HCT116 (cell line): ENCODE results near the gene CAMK2G. TPM values are rescaled to one million over a fixed set of nuclear protein-coding genes. Genes with fewer than 3 reads are reported as not detected.

ENCODE experiments used
- ATAC-seq: fragments of 200-7000 bp; cut with Tn5 transposase; 2 replicates; pipeline ENCODE4 v1.9.1; 2020; ENCODE audit warnings: mild to moderate bottlenecking, moderate library complexity
- BruUV-seq: library from RNA; stranded (reverse); fragments of 400-500 nt; replicated peaks from 2 replicates; lab custom pipeline; 2021; lab: Mats Ljungman, UMichigan
- CTCF ChIA-PET: fragments of 300-600 bp; sonication (Branson Sonifier 250); formaldehyde crosslinking; loops from one replicate; lab custom pipeline; 2021; ENCODE audit warnings: antibody characterized with exemption; lab: Charles Lee
- POLR2A ChIA-PET: fragments of 300-600, 350-600 bp; sonication (Branson Sonifier 250); formaldehyde crosslinking; loops from one replicate; lab custom pipeline; 2021; ENCODE audit warnings: antibody characterized with exemption; lab: Charles Lee
- RAD21 ChIA-PET, 2 experiments: fragments of 300-600 bp; sonication (Branson Sonifier 250); formaldehyde crosslinking; loops; one replicate each; lab custom pipeline; 2023; ENCODE audit warnings: low total read pairs in 2 of 2; ENCODE audit not compliant: uncharacterized antibody in 2 of 2, unreplicated experiment in 2 of 2, low non-redundant PET in 1 of 2; lab: Charles Lee
- DNase-seq: peaks from one replicate; pipeline ENCODE4 v3.0.0-alpha.2; 2010; ENCODE audit warnings: low read depth, low spot score
- H2AFZ ChIP-seq: fragments of 200-600 bp; shearing (Covaris generic), sonication (generic); 2 replicates; pipeline ENCODE4 v1.6.1; 2017; ENCODE audit warnings: low read depth, mixed run types, mixed read lengths, antibody characterized with exemption, low read length; ENCODE audit not compliant: poor library complexity, severe bottlenecking
- H3K27ac ChIP-seq: 2 replicates; pipeline ENCODE4 v1.5.1; 2012; ENCODE audit warnings: low read depth, low read length
- H3K27me3 ChIP-seq: fragments of 200-600 bp; sonication (generic); 2 replicates; pipeline ENCODE4 v1.6.1; 2016; ENCODE audit warnings: mixed run types, low read length, mixed read lengths; ENCODE audit not compliant: insufficient read depth
- H3K36me3 ChIP-seq, 2 experiments: fragments of 200-500 bp in 1 of 2; fragments of 200-600 bp in 1 of 2; sonication (Bioruptor generic) in 1 of 2; sonication (generic) in 1 of 2; 2 replicates each; pipeline versions ENCODE4 v1.5.1 to v1.6.1; 2014 to 2016; ENCODE audit warnings: low read length in 2 of 2, inconsistent platforms in 1 of 2, mixed read lengths in 1 of 2, mixed run types in 1 of 2; ENCODE audit not compliant: insufficient read depth in 2 of 2, control insufficient read depth in 1 of 2
- H3K4me1 ChIP-seq, 2 experiments: fragments of 200-600 bp in 1 of 2; sonication (generic) in 1 of 2; 2 replicates each; pipeline versions ENCODE4 v1.5.1 to v1.6.1; 2012 to 2017; ENCODE audit warnings: low read length in 2 of 2, inconsistent platforms in 1 of 2, mild to moderate bottlenecking in 1 of 2, mixed read lengths in 1 of 2, mixed run types in 1 of 2, moderate library complexity in 1 of 2; ENCODE audit not compliant: insufficient read depth in 2 of 2, control insufficient read depth in 1 of 2
- H3K4me2 ChIP-seq: fragments of 200-600 bp; sonication (generic); 2 replicates; pipeline ENCODE4 v1.6.1; 2017; ENCODE audit warnings: mixed run types, low read length, mixed read lengths
- H3K4me3 ChIP-seq, 2 experiments: fragments of 200-600 bp in 1 of 2; sonication (generic) in 1 of 2; replicated peaks in 1 of 2; 2 replicates each; pipeline ENCODE4 v1.5.1; 2011 to 2016; ENCODE audit warnings: low read length in 2 of 2, control low read depth in 1 of 2, low read depth in 1 of 2, mild to moderate bottlenecking in 1 of 2, mixed read lengths in 1 of 2, mixed run types in 1 of 2
- H3K79me2 ChIP-seq: fragments of 200-600 bp; sonication (generic); 2 replicates; pipeline ENCODE4 v1.6.1; 2017; ENCODE audit warnings: mild to moderate bottlenecking, mixed run types, low read length, moderate library complexity, mixed read lengths; ENCODE audit not compliant: insufficient read depth
- H3K9ac ChIP-seq: fragments of 200-600 bp; sonication (generic); 2 replicates; pipeline ENCODE4 v1.6.1; 2016; ENCODE audit warnings: low read length, mixed read lengths
- H3K9me2 ChIP-seq: fragments of 200-600 bp; sonication (generic), shearing (Covaris generic); 2 replicates; pipeline ENCODE4 v1.6.1; 2017; ENCODE audit warnings: mixed run types, mild to moderate bottlenecking, moderate library complexity; ENCODE audit not compliant: insufficient read depth
- H3K9me3 ChIP-seq, 2 experiments: fragments of 200-500 bp in 1 of 2; fragments of 200-600 bp in 1 of 2; sonication (Bioruptor generic) in 1 of 2; sonication (generic) in 1 of 2; 2 replicates each; pipeline ENCODE4 v1.6.1; 2014 to 2017; ENCODE audit warnings: low read length in 2 of 2, mixed read lengths in 2 of 2, inconsistent platforms in 1 of 2, low read depth in 1 of 2, mild to moderate bottlenecking in 1 of 2, mixed run types in 1 of 2, moderate library complexity in 1 of 2; ENCODE audit not compliant: control insufficient read depth in 1 of 2, insufficient read depth in 1 of 2
- H4K20me1 ChIP-seq: fragments of 200-600 bp; sonication (generic), shearing (Covaris generic); 2 replicates; pipeline ENCODE4 v1.6.1; 2017; ENCODE audit warnings: mixed run types, mild to moderate bottlenecking, moderate library complexity; ENCODE audit not compliant: insufficient read depth
- EZH2 ChIP-seq: fragments of 200-600 bp; sonication (generic); IDR thresholded peaks from 2 replicates; pipeline ENCODE4 v1.6.1; 2017; ENCODE audit warnings: antibody characterized with exemption, mixed run types
- FOSL1 ChIP-seq: IDR thresholded peaks from 2 replicates; pipeline ENCODE4 v1.6.1; 2012; ENCODE audit warnings: low read depth
- RAD21 ChIP-seq: IDR thresholded peaks from 2 replicates; pipeline ENCODE4 v1.6.1; 2012; ENCODE audit warnings: low read depth, mild to moderate bottlenecking
- SP1 ChIP-seq: IDR thresholded peaks from 2 replicates; pipeline ENCODE4 v1.6.1; 2012; ENCODE audit warnings: low read depth
- YY1 ChIP-seq: IDR thresholded peaks from 2 replicates; pipeline ENCODE4 v1.6.1; 2011; ENCODE audit warnings: low read length, low read depth, moderate library complexity, mild to moderate bottlenecking; ENCODE audit not compliant: insufficient replicate concordance; ENCODE audit errors: extremely low read depth
- ZBTB33 ChIP-seq: IDR thresholded peaks from 2 replicates; pipeline ENCODE4 v1.6.1; 2011; ENCODE audit warnings: mild to moderate bottlenecking, low read length, moderate library complexity; ENCODE audit not compliant: insufficient replicate concordance; ENCODE audit errors: extremely low read depth
- intact Hi-C: fragments of 100-400 bp; cut with micrococcal nuclease; formaldehyde crosslinking; loops from 2 replicates; pipeline ENCODE4 v1.10.0; 2022
- total RNA-seq: library from RNA; stranded (reverse); gene quantifications from one replicate; pipeline ENCODE4 v1.2.1, GENCODE V29; 2021; ENCODE audit not compliant: unreplicated experiment

The CAMK2G gene
- total RNA-seq, 1 experiment from 2014 or later = 28.3 TPM

GRCh38 chr10:73838827-73839226, 35.5 kb downstream of the CAMK2G start (continued):
- TF ChIP-seq EZH2 (no peak), RAD21 (no peak), SP1 (no peak), ZBTB33 (no peak)

- ATAC-seq (no peak), DNase-seq (no peak)
- RAD21 ChIA-PET = no interaction called here
- Histone ChIP-seq H3K9ac (no peak overlapping the region), H4K20me1 (no peaks in the 10 kb centered on the region), H3K4me3 (no peak overlapping the region), H3K36me3 (peaks cover 19 to 28% of the 10 kb centered on the region in 2 experiments; a peak in 3 of 4 replicates), H3K4me1 (peaks cover 0 to 9% of the 10 kb centered on the region in 2 experiments; a peak in 2 of 4 replicates), H3K27ac (no peak overlapping the region), H3K4me2 (no peak overlapping the region), H3K79me2 (no peaks in the 10 kb centered on the region), H2AFZ (no peak overlapping the region), H3K27me3 (no peaks in the 10 kb centered on the region), H3K9me2 (no peaks in the 10 kb centered on the region), H3K9me3 (no peaks in the 10 kb centered on the region)
- no peak for TF ChIP-seq YY1
- TF ChIP-seq FOSL1 = no peak
- POLR2A ChIA-PET = interaction anchor here (0.6 kb wide), 1 partner anchor 26 kb away, joined by 3 read pairs; no protein-coding TSS in a partner anchor
- no TSS peak for BruUV-seq
- intact Hi-C loops = no loop called here
- CTCF ChIA-PET = no interaction called here
Measured at GRCh38 chr10:73838008-73838567, 36.3 kb downstream of the CAMK2G start.
